Neural cell (in vitro differentiated cells): ENCODE results near the gene RPP14. TPM values are rescaled to one million over a fixed set of nuclear protein-coding genes. Genes with fewer than 3 reads are reported as not detected.

Experiments
- H2AFZ ChIP-seq: fragments of 200-600, 300-800 bp; sonication (generic), shearing (Covaris generic); 2 replicates; pipeline ENCODE4 v1.6.0; 2014; ENCODE audit warnings: low read depth, mild to moderate bottlenecking, antibody characterized with exemption, low read length, moderate library complexity
- H3F3A ChIP-seq: fragments of 200-600 bp; shearing (Covaris generic); 2 replicates; pipeline ENCODE4 v1.6.1; 2016; ENCODE audit warnings: mild to moderate bottlenecking, moderate library complexity, mixed read lengths, antibody characterized with exemption, low read length; ENCODE audit not compliant: insufficient read depth, poor library complexity, severe bottlenecking
- H3K27ac ChIP-seq: fragments of 200-600, 300-800 bp; sonication (generic), shearing (Covaris generic); 2 replicates; pipeline ENCODE4 v1.5.1; 2014; ENCODE audit warnings: mild to moderate bottlenecking, low read length, moderate library complexity
- H3K27me3 ChIP-seq: fragments of 300-800, 200-600 bp; sonication (generic), shearing (Covaris generic); 2 replicates; pipeline ENCODE4 v1.6.0; 2014; ENCODE audit warnings: mild to moderate bottlenecking, low read depth, low read length, moderate library complexity; ENCODE audit not compliant: insufficient read depth
- H3K36me3 ChIP-seq: fragments of 300-800, 200-600 bp; sonication (generic), shearing (Covaris generic); 2 replicates; pipeline ENCODE4 v1.5.1; 2014; ENCODE audit warnings: mild to moderate bottlenecking, antibody characterized with exemption, low read length, moderate library complexity; ENCODE audit not compliant: insufficient read depth
- H3K4me2 ChIP-seq: fragments of 300-800, 200-600 bp; sonication (generic), shearing (Covaris generic); 2 replicates; pipeline ENCODE4 v1.6.0; 2014; ENCODE audit warnings: mild to moderate bottlenecking, low read length
- H3K4me3 ChIP-seq: fragments of 300-800, 200-600 bp; sonication (generic), shearing (Covaris generic); 2 replicates; pipeline ENCODE4 v1.5.1; 2014; ENCODE audit warnings: mild to moderate bottlenecking, low read length, moderate library complexity
- H3K79me2 ChIP-seq: fragments of 200-600 bp; shearing (Covaris generic); replicated peaks from 2 replicates; pipeline ENCODE4 v1.6.0; 2014; ENCODE audit warnings: mild to moderate bottlenecking, low read length, moderate library complexity; ENCODE audit not compliant: insufficient read depth
- H3K9ac ChIP-seq: fragments of 300-800, 200-600 bp; sonication (generic), shearing (Covaris generic); 2 replicates; pipeline ENCODE4 v1.6.1; 2016; ENCODE audit warnings: mild to moderate bottlenecking, low read length, mixed read lengths
- H3K9me2 ChIP-seq: fragments of 200-600 bp; shearing (Covaris generic); 2 replicates; pipeline ENCODE4 v1.6.1; 2016; ENCODE audit warnings: mild to moderate bottlenecking, low read length, mixed read lengths; ENCODE audit not compliant: insufficient read depth
- H3K9me3 ChIP-seq: fragments of 200-600, 300-800 bp; sonication (generic), shearing (Covaris generic); 2 replicates; pipeline ENCODE4 v1.6.1; 2016; ENCODE audit warnings: mild to moderate bottlenecking, mixed run types, low read length, moderate library complexity, mixed read lengths
- H4K20me1 ChIP-seq: fragments of 200-600 bp; shearing (Covaris generic); 2 replicates; pipeline ENCODE4 v1.6.1; 2016; ENCODE audit warnings: mild to moderate bottlenecking, mixed run types; ENCODE audit not compliant: insufficient read depth
- EP300 ChIP-seq: fragments of 450-650 bp; conservative IDR thresholded peaks from 2 replicates; pipeline ENCODE4 v1.6.1; 2014; ENCODE audit warnings: antibody characterized with exemption, mild to moderate bottlenecking, moderate library complexity; ENCODE audit not compliant: poor library complexity, severe bottlenecking
- EZH2 ChIP-seq: fragments of 200-600, 300-800 bp; shearing (Covaris generic), sonication (generic); IDR thresholded peaks from 2 replicates; pipeline ENCODE4 v1.6.1; 2014; ENCODE audit warnings: antibody characterized with exemption, low read length, borderline replicate concordance, mild to moderate bottlenecking; ENCODE audit not compliant: insufficient read depth, poor library complexity, severe bottlenecking
- MXI1 ChIP-seq: fragments of 450-650 bp; conservative IDR thresholded peaks from 2 replicates; pipeline ENCODE4 v1.6.1; 2014; ENCODE audit warnings: antibody characterized with exemption, mild to moderate bottlenecking; ENCODE audit not compliant: poor library complexity, severe bottlenecking
- POLR2AphosphoS5 ChIP-seq: IDR thresholded peaks from 2 replicates; pipeline ENCODE4 v1.6.1; 2012
- RAD21 ChIP-seq: fragments of 450-650 bp; conservative IDR thresholded peaks from 2 replicates; pipeline ENCODE4 v1.6.1; 2014; ENCODE audit warnings: antibody characterized with exemption, mild to moderate bottlenecking, moderate library complexity
- SMC3 ChIP-seq: fragments of 450-650 bp; conservative IDR thresholded peaks from 2 replicates; pipeline ENCODE4 v1.6.1; 2014; ENCODE audit warnings: antibody characterized with exemption, mild to moderate bottlenecking, moderate library complexity; ENCODE audit not compliant: poor library complexity
- TAF1 ChIP-seq: IDR thresholded peaks from 2 replicates; pipeline ENCODE4 v1.6.1; 2012; ENCODE audit warnings: low read depth
- polyA plus RNA-seq: library from polyadenylated mRNA; depleted of rRNA; stranded (reverse); fragments of >200 nt; gene quantifications from 2 replicates; pipeline ENCODE4 v1.2.3, GENCODE V29; 2014
- TF ChIP-seq, protein P1 (sequence below): IDR thresholded peaks from 2 replicates; pipeline ENCODE4 v1.6.1; 2012; ENCODE audit warnings: borderline replicate concordance
- TF ChIP-seq, protein P2 (sequence below): fragments of 450-650 bp; IDR thresholded peaks from 2 replicates; pipeline ENCODE4 v1.5.1; 2014; ENCODE audit warnings: antibody characterized with exemption, mild to moderate bottlenecking, moderate library complexity; ENCODE audit not compliant: poor library complexity, severe bottlenecking

RPP14 gene
- polyA plus RNA-seq, 1 donor from 2014 or later, result 13.0 TPM

DNA sequence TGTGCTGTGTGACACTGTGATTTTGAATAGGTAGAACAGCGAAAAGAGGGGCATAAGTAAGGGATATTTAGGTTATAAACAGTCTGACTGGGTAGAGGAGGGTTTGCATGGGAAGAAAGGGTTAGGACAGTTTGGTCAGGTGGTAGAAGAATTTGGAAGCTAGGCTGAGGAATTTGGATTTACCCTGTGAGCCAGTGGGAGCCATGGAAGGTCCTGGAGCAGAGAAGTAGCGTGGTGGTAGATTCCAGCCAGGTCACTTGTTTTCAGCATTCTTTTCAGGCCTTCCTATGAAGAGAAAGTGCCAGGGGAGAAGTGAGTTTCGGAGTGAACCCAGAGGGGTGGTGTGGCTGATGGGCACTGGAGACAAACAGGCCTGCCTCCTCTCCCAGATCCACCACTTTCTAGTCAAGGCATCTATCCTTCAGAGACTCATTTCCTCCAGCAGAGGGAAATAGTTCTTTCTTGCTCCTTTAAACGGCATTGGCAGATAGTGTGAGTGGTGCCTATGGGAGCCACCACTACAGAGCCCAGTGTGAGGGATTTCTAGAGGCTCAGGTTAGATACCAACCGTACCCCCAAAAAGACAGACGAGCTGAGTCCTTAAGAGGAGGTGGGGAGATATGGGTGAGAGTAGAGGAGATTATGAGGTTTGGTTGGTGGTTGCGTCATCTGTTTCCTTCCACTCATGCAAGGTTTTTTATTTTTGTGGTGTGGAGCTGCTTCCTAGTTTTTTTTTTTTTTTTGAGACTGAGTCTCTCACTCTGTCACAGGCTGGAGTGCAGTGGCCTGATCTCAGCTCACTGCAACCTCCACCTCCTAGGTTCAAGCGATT is 47.9 kb downstream of the RPP14 start:
- Histone ChIP-seq H3F3A (no peaks in the 10 kb centered on the region), H3K9ac (no peak overlapping the region), H3K4me3 (no peak overlapping the region), H4K20me1 (no peaks in the 10 kb centered on the region), H3K9me2 (no peaks in the 10 kb centered on the region), H2AFZ (no peak overlapping the region), H3K4me2 (no peak overlapping the region), H3K9me3 (no peaks in the 10 kb centered on the region), H3K36me3 (no peaks in the 10 kb centered on the region), H3K79me2 (no peaks in the 10 kb centered on the region), H3K27me3 (no peaks in the 10 kb centered on the region), H3K27ac (no peak overlapping the region)
- TF ChIP-seq, protein P1, sequence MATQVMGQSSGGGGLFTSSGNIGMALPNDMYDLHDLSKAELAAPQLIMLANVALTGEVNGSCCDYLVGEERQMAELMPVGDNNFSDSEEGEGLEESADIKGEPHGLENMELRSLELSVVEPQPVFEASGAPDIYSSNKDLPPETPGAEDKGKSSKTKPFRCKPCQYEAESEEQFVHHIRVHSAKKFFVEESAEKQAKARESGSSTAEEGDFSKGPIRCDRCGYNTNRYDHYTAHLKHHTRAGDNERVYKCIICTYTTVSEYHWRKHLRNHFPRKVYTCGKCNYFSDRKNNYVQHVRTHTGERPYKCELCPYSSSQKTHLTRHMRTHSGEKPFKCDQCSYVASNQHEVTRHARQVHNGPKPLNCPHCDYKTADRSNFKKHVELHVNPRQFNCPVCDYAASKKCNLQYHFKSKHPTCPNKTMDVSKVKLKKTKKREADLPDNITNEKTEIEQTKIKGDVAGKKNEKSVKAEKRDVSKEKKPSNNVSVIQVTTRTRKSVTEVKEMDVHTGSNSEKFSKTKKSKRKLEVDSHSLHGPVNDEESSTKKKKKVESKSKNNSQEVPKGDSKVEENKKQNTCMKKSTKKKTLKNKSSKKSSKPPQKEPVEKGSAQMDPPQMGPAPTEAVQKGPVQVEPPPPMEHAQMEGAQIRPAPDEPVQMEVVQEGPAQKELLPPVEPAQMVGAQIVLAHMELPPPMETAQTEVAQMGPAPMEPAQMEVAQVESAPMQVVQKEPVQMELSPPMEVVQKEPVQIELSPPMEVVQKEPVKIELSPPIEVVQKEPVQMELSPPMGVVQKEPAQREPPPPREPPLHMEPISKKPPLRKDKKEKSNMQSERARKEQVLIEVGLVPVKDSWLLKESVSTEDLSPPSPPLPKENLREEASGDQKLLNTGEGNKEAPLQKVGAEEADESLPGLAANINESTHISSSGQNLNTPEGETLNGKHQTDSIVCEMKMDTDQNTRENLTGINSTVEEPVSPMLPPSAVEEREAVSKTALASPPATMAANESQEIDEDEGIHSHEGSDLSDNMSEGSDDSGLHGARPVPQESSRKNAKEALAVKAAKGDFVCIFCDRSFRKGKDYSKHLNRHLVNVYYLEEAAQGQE, result no peak
- no peak for TF ChIP-seq POLR2AphosphoS5
- TF ChIP-seq RAD21, result no peak
- TF ChIP-seq, protein P2, sequence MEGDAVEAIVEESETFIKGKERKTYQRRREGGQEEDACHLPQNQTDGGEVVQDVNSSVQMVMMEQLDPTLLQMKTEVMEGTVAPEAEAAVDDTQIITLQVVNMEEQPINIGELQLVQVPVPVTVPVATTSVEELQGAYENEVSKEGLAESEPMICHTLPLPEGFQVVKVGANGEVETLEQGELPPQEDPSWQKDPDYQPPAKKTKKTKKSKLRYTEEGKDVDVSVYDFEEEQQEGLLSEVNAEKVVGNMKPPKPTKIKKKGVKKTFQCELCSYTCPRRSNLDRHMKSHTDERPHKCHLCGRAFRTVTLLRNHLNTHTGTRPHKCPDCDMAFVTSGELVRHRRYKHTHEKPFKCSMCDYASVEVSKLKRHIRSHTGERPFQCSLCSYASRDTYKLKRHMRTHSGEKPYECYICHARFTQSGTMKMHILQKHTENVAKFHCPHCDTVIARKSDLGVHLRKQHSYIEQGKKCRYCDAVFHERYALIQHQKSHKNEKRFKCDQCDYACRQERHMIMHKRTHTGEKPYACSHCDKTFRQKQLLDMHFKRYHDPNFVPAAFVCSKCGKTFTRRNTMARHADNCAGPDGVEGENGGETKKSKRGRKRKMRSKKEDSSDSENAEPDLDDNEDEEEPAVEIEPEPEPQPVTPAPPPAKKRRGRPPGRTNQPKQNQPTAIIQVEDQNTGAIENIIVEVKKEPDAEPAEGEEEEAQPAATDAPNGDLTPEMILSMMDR, result no peak
- no peak for TF ChIP-seq EZH2
- no peak for TF ChIP-seq MXI1
- no peak for TF ChIP-seq TAF1
- no peak for TF ChIP-seq EP300
- no peak for TF ChIP-seq SMC3

DNA sequence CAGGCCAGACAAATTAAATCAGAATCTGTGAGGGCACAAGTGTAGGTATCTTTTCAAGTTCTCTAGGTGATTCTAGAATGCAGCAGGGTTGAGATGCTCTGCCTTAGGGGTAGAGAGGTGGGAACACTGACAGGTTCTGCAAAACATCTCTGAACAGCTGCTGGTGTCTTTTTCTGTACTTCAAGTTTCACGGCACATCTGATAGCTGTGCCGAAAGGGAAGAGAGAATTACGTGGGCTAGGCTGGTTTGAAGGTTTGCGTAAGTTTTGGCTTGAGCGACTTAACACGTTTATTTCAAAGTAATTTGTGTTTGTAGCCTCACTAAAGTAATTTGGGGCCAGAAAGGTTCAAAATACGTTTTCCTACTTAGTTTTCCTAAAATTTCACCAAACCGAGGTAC is 49.1 kb downstream of the RPP14 start:
- no peaks in the 10 kb centered on the region for H4K20me1 ChIP-seq
- no peaks in the 10 kb centered on the region for H3F3A ChIP-seq
- H3K4me3 ChIP-seq, result no peak overlapping the region
- H2AFZ ChIP-seq, result no peak overlapping the region
- H3K27me3 ChIP-seq, result no peaks in the 10 kb centered on the region
- TF ChIP-seq, protein P1, result no peak
- TF ChIP-seq EP300 (no peak), MXI1 (no peak), EZH2 (no peak), SMC3 (no peak), TAF1 (no peak), POLR2AphosphoS5 (no peak), RAD21 (no peak)
- TF ChIP-seq, protein P2, result no peak
- no peaks in the 10 kb centered on the region for H3K79me2 ChIP-seq
- H3K4me2 ChIP-seq, result no peak overlapping the region
- H3K9ac ChIP-seq, result no peak overlapping the region
- H3K9me2 ChIP-seq, result no peaks in the 10 kb centered on the region
- H3K36me3 ChIP-seq, result no peaks in the 10 kb centered on the region
- no peaks in the 10 kb centered on the region for H3K9me3 ChIP-seq
- no peak overlapping the region for H3K27ac ChIP-seq
